ENCODE results near the gene SLC41A2. TPM values are rescaled to one million over a fixed set of nuclear protein-coding genes. Genes with fewer than 3 reads are reported as not detected.

SLC41A2 gene
- 2.7 TPM for total RNA-seq (2013)
- under 1 TPM in 2 of 3 donors, not detected in 1; 0.08 to 0.27 TPM for polyA plus RNA-seq
- polyA minus RNA-seq: 0.55 and 0.64 TPM in 2 replicates
- 2.0 to 122 (median 4.0) reads per million in 11 experiments for total RNA-seq

GRCh38 chr12:104958001-104958804 lies at the start of gene SLC41A2:
TSS of gene SLC41A2 (minus strand) at chr12:104958290. CDS start at chr12:104928527, 29,763 bp downstream.
- peak within 1 kb of the TSS; percentile 77 to 84 (median 79) for H3K4me3 ChIP-seq (replicated peaks in 1 of 3; ENCODE audit: low read depth in 2 of 3, low read length in 3 of 3)
- peak; percentile 75 to 90 (median 79) for DNase-seq
- Mint-ChIP-seq H3K36me3 (peaks cover 2 to 6% of the 10 kb centered on the region in 2 donors), H3K4me3 (peak within 1 kb of the TSS; percentile 90 to 94), H3K9me3 (no peaks in the 10 kb centered on the region), H3K4me1 (peaks cover 24% of the 10 kb centered on the region), H3K27me3 (ENCODE audit: low read depth in 3 of 3) (peaks cover 30 to 55% (median 45%) of the 10 kb centered on the region in 3 donors), H3K27ac (peak within 1 kb of the TSS in 6 of 7 donors; percentile 78 to 91 (median 84))
- WGBS (ENCODE audit: insufficient coverage): 0% methylated on average over 60 of the region's 83 CpGs
- H3K9ac ChIP-seq (ENCODE audit: insufficient read depth, low read length, poor library complexity, severe bottlenecking): peak within 1 kb of the TSS; percentile 68
- H3K79me2 ChIP-seq (ENCODE audit: insufficient read depth, low read length): no peaks in the 10 kb centered on the region
- intact Hi-C loops (cut with micrococcal nuclease): loop anchor here in 1 of 2 donors (5.0 to 10.0 kb wide), 2 partner anchors 313 to 501 kb away; partner anchors contain the start of gene CHST11
- no peak for TF ChIP-seq CTCF (IDR thresholded peaks at IDR 0.05)
- H4K20me1 ChIP-seq (ENCODE audit: insufficient read depth, low read length): no peaks in the 10 kb centered on the region
- H3K4me2 ChIP-seq (replicated peaks; ENCODE audit: extremely low read depth, low read length, poor library complexity, severe bottlenecking): peak within 1 kb of the TSS; percentile 95
- peaks cover 10 to 26% of the 10 kb centered on the region in 2 donors for H3K4me1 ChIP-seq (ENCODE audit: control insufficient read depth in 1 of 2, insufficient read depth in 2 of 2, low read length in 2 of 2)
- no peaks in the 10 kb centered on the region for H3K36me3 ChIP-seq (replicated peaks in 1 of 2; ENCODE audit: control insufficient read depth in 1 of 2, insufficient read depth in 2 of 2, low read length in 2 of 2)
- peaks cover 23 to 51% of the 10 kb centered on the region in 2 donors for H3K27me3 ChIP-seq (ENCODE audit: control insufficient read depth in 2 of 2, insufficient read depth in 2 of 2, low read length in 2 of 2)
- H2AFZ ChIP-seq (ENCODE audit: insufficient read depth, low read depth, low read length, poor library complexity, severe bottlenecking): peak within 1 kb of the TSS; percentile 86
- peak within 1 kb of the TSS; percentile 14 to 23 for H3K27ac ChIP-seq (ENCODE audit: low read depth in 1 of 2, low read length in 2 of 2)
- H3K9me3 ChIP-seq (replicated peaks in 1 of 2; ENCODE audit: control insufficient read depth in 1 of 2, insufficient read depth in 1 of 2, low read length in 2 of 2): no peaks in the 10 kb centered on the region

- H3K4me2 ChIP-seq (replicated peaks; ENCODE audit: extremely low read depth, low read length, poor library complexity, severe bottlenecking): no peak overlapping the region
- Mint-ChIP-seq H3K27me3 (ENCODE audit: low read depth in 3 of 3) (no peaks in the 10 kb centered on the region), H3K9me3 (peaks cover 0 to 7% (median 2%) of the 10 kb centered on the region in 7 donors), H3K27ac (no peak overlapping the region), H3K4me1 (peaks cover 25% of the 10 kb centered on the region), H3K4me3 (no peak overlapping the region), H3K36me3 (peaks cover 76 to 81% of the 10 kb centered on the region in 2 donors)
- intact Hi-C loops (cut with micrococcal nuclease): no loop called here
- no peaks in the 10 kb centered on the region for H3K79me2 ChIP-seq (ENCODE audit: insufficient read depth, low read length)
- no peaks in the 10 kb centered on the region for H4K20me1 ChIP-seq (ENCODE audit: insufficient read depth, low read length)
- DNase-seq: no peak
- no peak overlapping the region for H3K4me3 ChIP-seq (replicated peaks in 1 of 3; ENCODE audit: low read depth in 2 of 3, low read length in 3 of 3)
- H3K27me3 ChIP-seq (ENCODE audit: control insufficient read depth in 2 of 2, insufficient read depth in 2 of 2, low read length in 2 of 2): no peaks in the 10 kb centered on the region
- H3K27ac ChIP-seq (ENCODE audit: low read depth in 1 of 2, low read length in 2 of 2): no peak overlapping the region
- H3K4me1 ChIP-seq (ENCODE audit: control insufficient read depth in 1 of 2, insufficient read depth in 2 of 2, low read length in 2 of 2): peaks cover 24 to 25% of the 10 kb centered on the region in 2 donors
- H3K9me3 ChIP-seq (replicated peaks in 1 of 2; ENCODE audit: control insufficient read depth in 1 of 2, insufficient read depth in 1 of 2, low read length in 2 of 2): no peaks in the 10 kb centered on the region
- no peak overlapping the region for H3K9ac ChIP-seq (ENCODE audit: insufficient read depth, low read length, poor library complexity, severe bottlenecking)
- H2AFZ ChIP-seq (ENCODE audit: insufficient read depth, low read depth, low read length, poor library complexity, severe bottlenecking): no peak overlapping the region
- H3K36me3 ChIP-seq (replicated peaks in 1 of 2; ENCODE audit: control insufficient read depth in 1 of 2, insufficient read depth in 2 of 2, low read length in 2 of 2): peaks cover 23 to 73% of the 10 kb centered on the region in 2 donors
- no peak for TF ChIP-seq CTCF (IDR thresholded peaks at IDR 0.05)
Observed at GRCh38 chr12:105001476-105001875, 43.4 kb upstream of the SLC41A2 start.
